Activated effector memory CD4-positive, alpha-beta T cell treated with Interleukin-2 at 50 U/mL for 16 hours (primary cell): ENCODE data around the gene CLDN17.

Experiments
- DNase-seq: peaks from one replicate; pipeline ENCODE4 v3.0.0-alpha.2; 2020

CLDN17 gene

DNA sequence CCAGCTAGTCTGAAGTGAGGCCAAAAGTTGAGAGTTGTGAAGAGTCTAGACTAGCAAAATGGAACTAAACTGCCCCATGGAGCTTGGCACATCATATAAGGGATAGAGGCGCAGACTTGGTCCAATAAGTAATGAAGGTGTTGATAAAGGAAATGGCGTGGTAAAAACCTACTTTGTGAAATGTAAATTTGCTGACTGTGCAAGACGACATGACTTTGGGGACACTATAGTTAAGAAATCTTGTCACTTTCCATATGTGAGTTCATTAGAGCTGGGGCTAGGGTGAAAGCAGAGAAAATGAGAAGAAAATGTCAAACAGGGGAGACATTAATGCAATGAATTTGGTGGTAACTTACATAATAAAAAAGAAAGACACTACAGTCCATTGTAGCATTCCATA is 50.1 kb downstream of the CLDN17 start:
- no peak for DNase-seq
